ENCODE data around the gene ZBED1. TPM values are rescaled to one million over a fixed set of nuclear protein-coding genes. Genes with fewer than 3 reads are reported as not detected.
"Not testable (repeated sequence)": the region's sequence is repeated elsewhere in the genome, so short reads cannot be mapped to it uniquely, and the experiment has no call there.

The ZBED1 gene
- total and polyA plus RNA-seq, 2 donors (not counting 1 experiment from before 2014, with no cell fraction given): 14.5 to 24.8 TPM

DNA sequence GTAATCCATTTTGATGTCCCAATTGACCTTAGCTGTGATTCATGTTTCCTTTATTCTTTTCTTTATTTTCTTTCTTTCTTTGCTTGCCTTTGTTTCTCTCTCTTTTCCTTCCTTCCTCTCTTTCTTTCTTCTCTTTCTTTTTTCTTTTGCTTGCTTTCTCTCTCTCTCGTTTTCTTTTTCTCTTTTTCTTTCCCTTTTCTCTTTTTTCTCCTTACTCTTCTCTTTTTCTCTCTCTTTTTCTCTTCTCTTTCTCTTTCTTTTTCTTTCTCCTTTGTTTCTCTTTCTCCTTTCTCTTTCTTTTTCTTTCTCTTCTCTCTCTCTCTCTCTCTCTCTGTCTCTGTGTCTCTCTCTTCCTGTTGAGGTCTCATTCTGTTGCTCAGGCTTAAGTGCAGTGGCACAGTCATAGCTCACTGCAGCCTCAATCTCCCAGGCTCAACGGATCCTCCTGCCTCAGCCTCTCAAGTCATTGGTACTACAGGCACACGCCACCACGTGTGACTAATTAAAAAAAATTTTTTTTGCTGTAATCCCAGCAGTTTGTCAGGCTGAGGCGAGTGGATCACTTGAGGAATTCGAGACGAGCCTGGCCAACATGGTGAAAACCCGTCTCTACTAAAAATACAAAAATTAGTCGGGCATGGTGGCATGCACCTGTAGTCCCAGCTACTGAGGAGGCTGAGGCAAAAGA is 8.0 kb upstream of the ZBED1 start:
- Histone ChIP-seq H2AFZ (ENCODE audit: low read length) (no peak overlapping the region), H3K79me2 (ENCODE audit: control insufficient read depth, insufficient read depth, low read length) (no peaks in the 10 kb centered on the region), H3K4me3 (replicated peaks in 1 of 4; ENCODE audit: control extremely low read depth in 1 of 4, insufficient read depth in 1 of 4, low read depth in 3 of 4, low read length in 4 of 4) (no peak overlapping the region), H3K9me3 (ENCODE audit: control insufficient read depth, insufficient read depth, low read depth, low read length) (no peaks in the 10 kb centered on the region), H3K4me2 (ENCODE audit: extremely low read depth, insufficient read depth, low read length) (no peak overlapping the region), H4K20me1 (ENCODE audit: control insufficient read depth, extremely low read depth, insufficient read depth, low read length) (no peaks in the 10 kb centered on the region), H3K4me1 (ENCODE audit: control insufficient read depth, extremely low read depth, insufficient read depth, low read length) (no peaks in the 10 kb centered on the region), H3K9ac (ENCODE audit: insufficient read depth, low read length) (no peak overlapping the region), H3K27me3 (ENCODE audit: control insufficient read depth, insufficient read depth, low read length) (no peaks in the 10 kb centered on the region), H3K27ac (ENCODE audit: insufficient read depth, low read length) (no peak overlapping the region), H3K36me3 (ENCODE audit: control insufficient read depth, insufficient read depth, low read length) (no peaks in the 10 kb centered on the region)
- TF ChIP-seq EZH2 (IDR thresholded peaks at IDR 0.05; ENCODE audit: low read length, missing control alignments): no peak
- TF ChIP-seq, protein P1, sequence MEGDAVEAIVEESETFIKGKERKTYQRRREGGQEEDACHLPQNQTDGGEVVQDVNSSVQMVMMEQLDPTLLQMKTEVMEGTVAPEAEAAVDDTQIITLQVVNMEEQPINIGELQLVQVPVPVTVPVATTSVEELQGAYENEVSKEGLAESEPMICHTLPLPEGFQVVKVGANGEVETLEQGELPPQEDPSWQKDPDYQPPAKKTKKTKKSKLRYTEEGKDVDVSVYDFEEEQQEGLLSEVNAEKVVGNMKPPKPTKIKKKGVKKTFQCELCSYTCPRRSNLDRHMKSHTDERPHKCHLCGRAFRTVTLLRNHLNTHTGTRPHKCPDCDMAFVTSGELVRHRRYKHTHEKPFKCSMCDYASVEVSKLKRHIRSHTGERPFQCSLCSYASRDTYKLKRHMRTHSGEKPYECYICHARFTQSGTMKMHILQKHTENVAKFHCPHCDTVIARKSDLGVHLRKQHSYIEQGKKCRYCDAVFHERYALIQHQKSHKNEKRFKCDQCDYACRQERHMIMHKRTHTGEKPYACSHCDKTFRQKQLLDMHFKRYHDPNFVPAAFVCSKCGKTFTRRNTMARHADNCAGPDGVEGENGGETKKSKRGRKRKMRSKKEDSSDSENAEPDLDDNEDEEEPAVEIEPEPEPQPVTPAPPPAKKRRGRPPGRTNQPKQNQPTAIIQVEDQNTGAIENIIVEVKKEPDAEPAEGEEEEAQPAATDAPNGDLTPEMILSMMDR (conservative IDR thresholded peaks at IDR 0.05 in 1 of 2, IDR thresholded peaks at IDR 0.05 in 1 of 2; ENCODE audit: low read depth in 1 of 2, low read length in 2 of 2): no peak
- no peak for DNase-seq (ENCODE audit: low read depth in 2 of 2)

DNA sequence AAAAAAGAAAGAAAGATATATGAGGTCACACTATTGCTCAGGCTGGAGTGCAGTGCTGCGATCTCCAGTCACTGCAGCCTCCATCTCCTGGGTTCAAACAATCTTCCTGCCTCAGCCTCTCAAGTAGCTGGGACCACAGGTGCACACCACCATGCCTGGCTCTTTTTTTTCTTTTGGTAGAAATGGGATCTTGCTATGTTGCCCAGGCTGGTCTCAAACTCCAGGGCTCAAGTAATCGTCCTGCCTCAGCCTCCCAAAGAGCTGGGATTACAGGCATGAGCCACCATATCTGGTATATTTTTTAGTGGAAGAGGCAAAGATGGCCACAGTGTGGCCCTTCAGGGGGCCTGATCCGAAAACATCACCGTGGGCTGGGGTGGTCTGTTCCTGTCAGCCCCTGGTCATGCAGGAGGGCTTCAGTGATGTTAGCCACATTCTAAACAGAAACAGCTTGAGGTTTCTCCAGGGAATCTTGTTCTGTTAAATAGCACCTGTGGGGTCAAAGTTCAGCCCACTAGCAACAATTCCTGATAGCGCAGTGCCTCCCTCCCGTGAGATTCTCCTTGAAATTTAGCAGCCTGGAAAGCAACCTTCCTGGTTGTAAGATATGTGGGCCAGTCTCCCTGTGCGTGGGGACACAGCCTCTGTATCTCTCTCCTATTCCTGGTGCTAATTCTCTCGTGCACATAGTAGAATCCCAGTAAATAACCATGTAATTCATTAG is 7.3 kb upstream of the ZBED1 start:
- Histone ChIP-seq H2AFZ (ENCODE audit: low read length) (no peak overlapping the region), H3K79me2 (ENCODE audit: control insufficient read depth, insufficient read depth, low read length) (no peaks in the 10 kb centered on the region), H3K4me2 (ENCODE audit: extremely low read depth, insufficient read depth, low read length) (no peak overlapping the region), H3K27me3 (ENCODE audit: control insufficient read depth, insufficient read depth, low read length) (no peaks in the 10 kb centered on the region), H3K4me1 (ENCODE audit: control insufficient read depth, extremely low read depth, insufficient read depth, low read length) (no peaks in the 10 kb centered on the region), H4K20me1 (ENCODE audit: control insufficient read depth, extremely low read depth, insufficient read depth, low read length) (no peaks in the 10 kb centered on the region), H3K36me3 (ENCODE audit: control insufficient read depth, insufficient read depth, low read length) (no peaks in the 10 kb centered on the region), H3K27ac (ENCODE audit: insufficient read depth, low read length) (no peak overlapping the region), H3K4me3 (replicated peaks in 1 of 4; ENCODE audit: control extremely low read depth in 1 of 4, insufficient read depth in 1 of 4, low read depth in 3 of 4, low read length in 4 of 4) (no peak overlapping the region), H3K9me3 (ENCODE audit: control insufficient read depth, insufficient read depth, low read depth, low read length) (no peaks in the 10 kb centered on the region), H3K9ac (ENCODE audit: insufficient read depth, low read length) (no peak overlapping the region)
- no peak for DNase-seq (ENCODE audit: low read depth in 2 of 2)
- TF ChIP-seq EZH2 (IDR thresholded peaks at IDR 0.05; ENCODE audit: low read length, missing control alignments): no peak
- TF ChIP-seq, protein P1 (conservative IDR thresholded peaks at IDR 0.05 in 1 of 2, IDR thresholded peaks at IDR 0.05 in 1 of 2; ENCODE audit: low read depth in 1 of 2, low read length in 2 of 2): no peak

DNA sequence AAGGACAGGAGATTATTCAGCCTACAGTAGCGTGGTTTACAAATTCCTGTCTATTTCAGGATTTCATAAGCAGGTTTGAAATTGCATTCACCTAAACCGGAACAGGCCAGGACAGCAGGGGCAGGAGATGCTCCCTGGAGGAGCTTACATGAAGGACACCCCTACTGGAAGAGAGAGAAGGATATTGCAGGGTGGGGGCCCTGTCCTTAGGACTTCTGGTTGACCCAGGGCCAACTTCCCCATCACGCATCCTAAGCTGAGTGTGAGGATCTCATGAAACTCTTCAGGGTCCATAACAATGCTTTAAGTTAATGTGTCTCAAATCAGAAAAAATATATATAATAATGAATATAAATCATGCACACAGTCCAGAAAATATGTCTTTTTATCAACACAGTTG is 6.4 kb upstream of the ZBED1 start:
- H2AFZ ChIP-seq (ENCODE audit: low read length): no peak overlapping the region

DNA sequence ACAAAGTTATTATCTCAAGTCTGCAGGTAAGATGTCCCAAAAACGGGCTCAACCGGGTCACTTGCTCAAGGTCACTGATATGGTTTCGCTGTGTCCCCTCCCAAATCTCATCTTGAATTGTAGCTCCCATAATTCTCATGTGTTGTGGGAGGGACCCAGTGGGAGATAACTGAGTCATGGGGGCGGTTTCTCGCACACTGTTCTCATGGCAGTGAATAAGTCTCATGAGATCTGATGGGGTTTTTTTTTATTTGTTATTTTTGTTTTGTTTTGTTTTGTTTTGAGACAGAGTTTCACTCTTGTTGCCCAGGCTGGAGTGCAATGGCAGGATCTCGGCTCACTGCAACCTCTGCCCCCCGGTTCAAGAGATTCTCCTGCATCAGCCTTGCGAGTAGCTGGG is 4.6 kb upstream of the ZBED1 start:
- not testable (repeated sequence) for H3K4me3 ChIP-seq (replicated peaks in 1 of 4; ENCODE audit: control extremely low read depth in 1 of 4, insufficient read depth in 1 of 4, low read depth in 3 of 4, low read length in 4 of 4); H3K79me2 ChIP-seq (ENCODE audit: control insufficient read depth, insufficient read depth, low read length); H3K4me2 ChIP-seq (ENCODE audit: extremely low read depth, insufficient read depth, low read length); H2AFZ ChIP-seq (ENCODE audit: low read length); H3K27me3 ChIP-seq (ENCODE audit: control insufficient read depth, insufficient read depth, low read length); H3K9ac ChIP-seq (ENCODE audit: insufficient read depth, low read length); H3K4me1 ChIP-seq (ENCODE audit: control insufficient read depth, extremely low read depth, insufficient read depth, low read length); H3K36me3 ChIP-seq (ENCODE audit: control insufficient read depth, insufficient read depth, low read length); H3K9me3 ChIP-seq (ENCODE audit: control insufficient read depth, insufficient read depth, low read depth, low read length); H3K27ac ChIP-seq (ENCODE audit: insufficient read depth, low read length); H4K20me1 ChIP-seq (ENCODE audit: control insufficient read depth, extremely low read depth, insufficient read depth, low read length); DNase-seq (ENCODE audit: low read depth in 2 of 2)

More for the DNA sequence above, 6.4 kb upstream of the ZBED1 start:
- TF ChIP-seq, protein P1 (conservative IDR thresholded peaks at IDR 0.05 in 1 of 2, IDR thresholded peaks at IDR 0.05 in 1 of 2; ENCODE audit: low read depth in 1 of 2, low read length in 2 of 2): no peak
- no peak for TF ChIP-seq EZH2 (IDR thresholded peaks at IDR 0.05; ENCODE audit: low read length, missing control alignments)
- Histone ChIP-seq H3K9ac (ENCODE audit: insufficient read depth, low read length) (no peak overlapping the region), H3K27ac (ENCODE audit: insufficient read depth, low read length) (no peak overlapping the region), H3K4me1 (ENCODE audit: control insufficient read depth, extremely low read depth, insufficient read depth, low read length) (no peaks in the 10 kb centered on the region), H3K4me3 (replicated peaks in 1 of 4; ENCODE audit: control extremely low read depth in 1 of 4, insufficient read depth in 1 of 4, low read depth in 3 of 4, low read length in 4 of 4) (no peak overlapping the region), H3K4me2 (ENCODE audit: extremely low read depth, insufficient read depth, low read length) (no peak overlapping the region), H3K36me3 (ENCODE audit: control insufficient read depth, insufficient read depth, low read length) (no peaks in the 10 kb centered on the region), H4K20me1 (ENCODE audit: control insufficient read depth, extremely low read depth, insufficient read depth, low read length) (no peaks in the 10 kb centered on the region), H3K79me2 (ENCODE audit: control insufficient read depth, insufficient read depth, low read length) (no peaks in the 10 kb centered on the region), H3K9me3 (ENCODE audit: control insufficient read depth, insufficient read depth, low read depth, low read length) (no peaks in the 10 kb centered on the region), H3K27me3 (ENCODE audit: control insufficient read depth, insufficient read depth, low read length) (no peaks in the 10 kb centered on the region)
- no peak for DNase-seq (ENCODE audit: low read depth in 2 of 2)
